HFFc6 (cell line): ENCODE measurements around the gene OR51E1. TPM values are rescaled to one million over a fixed set of nuclear protein-coding genes. Genes with fewer than 3 reads are reported as not detected.

Experiments used
- DNase-seq: peaks from one replicate; pipeline ENCODE4 v3.0.0-alpha.2; 2018
- H3K27ac Mint-ChIP-seq: 2 replicates; pipeline ENCODE4 v1.8.0; 2020; ENCODE audit warnings: mild to moderate bottlenecking, mixed read lengths
- H3K27me3 Mint-ChIP-seq: 2 replicates; pipeline ENCODE4 v1.8.0; 2021; ENCODE audit warnings: mild to moderate bottlenecking, moderate library complexity, mixed read lengths; ENCODE audit not compliant: insufficient read depth
- H3K36me3 Mint-ChIP-seq: 2 replicates; pipeline ENCODE4 v1.8.0; 2021; ENCODE audit warnings: low read depth, mixed read lengths
- H3K4me1 Mint-ChIP-seq: 2 replicates; pipeline ENCODE4 v1.8.0; 2020; ENCODE audit warnings: low read depth, mixed read lengths
- H3K4me3 Mint-ChIP-seq: 2 replicates; pipeline ENCODE4 v1.8.0; 2020; ENCODE audit warnings: mild to moderate bottlenecking, moderate library complexity, mixed read lengths
- H3K9me3 Mint-ChIP-seq: 2 replicates; pipeline ENCODE4 v1.8.0; 2020; ENCODE audit warnings: mild to moderate bottlenecking, mixed read lengths
- CTCF ChIP-seq: fragments of 200-600 bp; sonication (generic); IDR thresholded peaks from 2 replicates; pipeline ENCODE4 v1.5.0; 2021; ENCODE audit warnings: antibody characterized with exemption, mild to moderate bottlenecking
- total RNA-seq, 6 experiments: library from RNA; stranded (reverse); fragmentation: NEBNext Ultra II Directional; extraction: Animal tissue kit (Norgen Biotek cat#: 25700); gene quantifications; 2 replicates in 1 of 6; 3 replicates in 5 of 6; pipeline ENCODE4 v1.2.3, GENCODE V29; 2021

The OR51E1 gene
- total RNA-seq, 6 experiments from 2014 or later: not detected

- Mint-ChIP-seq H3K9me3 (peaks cover 16% of the 10 kb centered on the region), H3K27me3 (no peaks in the 10 kb centered on the region), H3K36me3 (no peaks in the 10 kb centered on the region)
These were observed 39.0 kb downstream of the OR51E1 start for GRCh38 chr11:4682623-4683419.

GRCh38 chr11:4684631-4685285 is 41.0 kb downstream of the OR51E1 start:
- Mint-ChIP-seq H3K27me3 (no peaks in the 10 kb centered on the region), H3K9me3 (peaks cover 11% of the 10 kb centered on the region), H3K36me3 (no peaks in the 10 kb centered on the region), H3K4me3 (no peak overlapping the region), H3K4me1 (no peaks in the 10 kb centered on the region), H3K27ac (no peak overlapping the region)
- DNase-seq: no peak
- TF ChIP-seq CTCF: no peak

More at GRCh38 chr11:4682623-4683419, 39.0 kb downstream of the OR51E1 start:
- Mint-ChIP-seq H3K27ac (no peak overlapping the region), H3K4me3 (no peak overlapping the region), H3K4me1 (no peaks in the 10 kb centered on the region)
- TF ChIP-seq CTCF: no peak
- DNase-seq: no peak

DNA sequence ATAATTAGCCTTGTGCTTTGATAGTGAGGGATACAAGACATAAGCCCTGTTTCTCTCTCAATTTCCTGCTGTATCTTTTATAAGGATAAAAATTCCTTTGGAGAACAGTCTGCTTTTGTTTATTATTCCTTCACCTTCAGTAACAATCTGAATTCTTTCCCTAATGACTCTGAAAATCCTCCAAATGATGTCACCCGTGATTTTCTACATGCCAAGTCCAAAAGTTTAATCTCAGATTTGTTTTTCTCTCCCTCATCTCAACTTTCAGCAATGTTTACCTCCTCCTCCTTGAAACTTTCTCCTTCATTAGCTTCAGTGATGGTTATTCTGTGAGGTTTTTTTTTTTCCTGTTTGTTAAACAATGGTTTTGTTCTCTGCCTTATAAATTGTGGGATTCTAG is 51.7 kb downstream of the OR51E1 start:
- H3K36me3 Mint-ChIP-seq: no peaks in the 10 kb centered on the region
- no peak for DNase-seq
- TF ChIP-seq CTCF: no peak
- no peak overlapping the region for H3K27ac Mint-ChIP-seq
- no peak overlapping the region for H3K4me3 Mint-ChIP-seq
- H3K4me1 Mint-ChIP-seq: no peaks in the 10 kb centered on the region
- peaks cover 11% of the 10 kb centered on the region for H3K9me3 Mint-ChIP-seq
- H3K27me3 Mint-ChIP-seq: no peaks in the 10 kb centered on the region

- no peak for DNase-seq
- TF ChIP-seq CTCF: no peak
- H3K4me1 Mint-ChIP-seq: no peaks in the 10 kb centered on the region
- peaks cover 10% of the 10 kb centered on the region for H3K9me3 Mint-ChIP-seq
- H3K4me3 Mint-ChIP-seq: no peak within 1 kb of the TSS
- no peaks in the 10 kb centered on the region for H3K27me3 Mint-ChIP-seq
- H3K27ac Mint-ChIP-seq: no peak within 1 kb of the TSS
- H3K36me3 Mint-ChIP-seq: peaks cover 4% of the 10 kb centered on the region; the same call in 1 of the 2 replicates
These were observed 53.8 kb downstream of the OR51E1 start, which contains the start of gene OR51E2 for GRCh38 chr11:4697585-4697984. Gene OR51E2 (minus strand): TSS chr11:4697853. CDS start chr11:4682711, 15,142 bp downstream.

DNA sequence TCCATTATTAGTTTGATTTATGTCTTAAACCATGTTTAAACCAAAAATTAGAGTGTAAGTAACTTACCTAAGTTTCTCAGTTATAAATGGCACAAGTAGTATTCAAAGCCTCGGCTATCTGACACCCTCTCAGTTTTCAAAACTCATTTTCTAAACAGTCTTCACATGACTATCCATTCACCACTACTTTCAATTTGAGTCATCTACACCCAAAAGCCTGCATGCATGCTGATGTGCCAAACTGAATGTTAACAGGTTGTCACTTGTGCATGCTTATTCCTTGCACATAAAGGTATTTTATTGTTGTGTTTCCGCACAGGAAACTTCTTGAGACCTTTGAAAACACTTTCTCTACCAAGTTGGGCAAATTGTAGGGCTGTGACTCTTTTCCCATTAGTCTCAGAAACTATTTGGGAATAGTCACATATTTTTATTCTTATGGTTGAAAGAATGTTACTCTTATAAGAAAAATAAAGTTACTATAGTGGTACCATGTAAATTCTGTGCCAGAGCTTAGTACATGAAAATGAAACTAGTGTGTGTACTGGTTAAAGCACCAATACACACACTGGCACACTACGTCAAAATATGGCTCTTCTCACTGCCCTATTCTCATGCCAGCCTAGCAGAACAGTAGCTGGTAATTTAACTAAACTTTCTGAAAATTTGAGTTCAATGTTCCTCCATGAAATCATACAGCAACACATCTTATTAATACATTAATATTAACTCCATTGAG is 56.1 kb downstream of the OR51E1 start:
- Mint-ChIP-seq H3K36me3 (peaks cover 4% of the 10 kb centered on the region; the same call in 1 of the 2 replicates), H3K4me3 (no peak overlapping the region)
- DNase-seq: no peak

More for the DNA sequence above, 56.1 kb downstream of the OR51E1 start:
- TF ChIP-seq CTCF: no peak
- Mint-ChIP-seq H3K4me1 (no peaks in the 10 kb centered on the region), H3K27ac (no peak overlapping the region), H3K27me3 (no peaks in the 10 kb centered on the region), H3K9me3 (peaks cover 15% of the 10 kb centered on the region)
